Vagina (tissue), 2 donors: ENCODE results near the gene ROPN1L. TPM values are rescaled to one million over a fixed set of nuclear protein-coding genes. Genes with fewer than 3 reads are reported as not detected.
A peak's percentile ranks its signal among the peaks of the same experiment; 100 is the strongest.

ENCODE experiments used
- DNase-seq, 2 donors: peaks; one replicate each; pipeline ENCODE4 v3.0.0-alpha.2; 2017; ENCODE audit errors: extremely low spot score in 2 of 2
- H3K27ac ChIP-seq: fragments of 200-600 bp; sonication (generic); one replicate; pipeline ENCODE4 v1.5.1; 2019
- H3K27me3 ChIP-seq: fragments of 200-600 bp; sonication (generic); one replicate; pipeline ENCODE4 v1.5.1; 2019
- H3K36me3 ChIP-seq, 2 donors: fragments of 200-600 bp; sonication (generic); one replicate each; pipeline ENCODE4 v1.5.1; 2017 to 2019
- H3K4me1 ChIP-seq: fragments of 200-600 bp; sonication (generic); one replicate; pipeline ENCODE4 v1.5.1; 2019
- H3K4me3 ChIP-seq, 2 donors: fragments of 200-600 bp; sonication (generic); 1 replicate in 1 of 2; 2 replicates in 1 of 2; pipeline ENCODE4 v1.5.1; 2016 to 2019
- H3K9me3 ChIP-seq: fragments of 200-600 bp; sonication (generic); one replicate; pipeline ENCODE4 v1.5.1; 2019
- POLR2A ChIP-seq, 2 donors: fragments of 450-650 bp; IDR thresholded peaks; one replicate each; pipeline ENCODE4 v1.6.1; 2017; ENCODE audit warnings: antibody characterized with exemption in 2 of 2, mild to moderate bottlenecking in 2 of 2, moderate library complexity in 2 of 2
- POLR2AphosphoS5 ChIP-seq, 2 donors: sonication (generic); formaldehyde crosslinking; IDR thresholded peaks; one replicate each; pipeline ENCODE4 v1.9.0; 2017; ENCODE audit warnings: antibody characterized with exemption in 2 of 2, mild to moderate bottlenecking in 2 of 2, low read depth in 1 of 2; ENCODE audit not compliant: insufficient read depth in 1 of 2
- intact Hi-C: fragments of 100-400 bp; cut with DNase I; formaldehyde crosslinking; loops from one replicate; pipeline ENCODE4 v1.15.1; 2023
- total RNA-seq: library from RNA; depleted of rRNA; stranded (reverse); fragments of >200 nt; gene quantifications from one replicate; pipeline ENCODE4 v1.2.3, GENCODE V29; 2016
- TF ChIP-seq, protein P1 (sequence below), 3 experiments: fragments of 450-650 bp in 2 of 3; fragments of 200-600 bp in 1 of 3; sonication (generic) in 1 of 3; IDR thresholded peaks; one replicate each; pipeline ENCODE4 v1.5.1; 2017 to 2019; ENCODE audit warnings: antibody characterized with exemption in 3 of 3, mild to moderate bottlenecking in 2 of 3, moderate library complexity in 2 of 3

ROPN1L gene
- total RNA-seq, 1 donor from 2014 or later, result 4.2 TPM

DNA sequence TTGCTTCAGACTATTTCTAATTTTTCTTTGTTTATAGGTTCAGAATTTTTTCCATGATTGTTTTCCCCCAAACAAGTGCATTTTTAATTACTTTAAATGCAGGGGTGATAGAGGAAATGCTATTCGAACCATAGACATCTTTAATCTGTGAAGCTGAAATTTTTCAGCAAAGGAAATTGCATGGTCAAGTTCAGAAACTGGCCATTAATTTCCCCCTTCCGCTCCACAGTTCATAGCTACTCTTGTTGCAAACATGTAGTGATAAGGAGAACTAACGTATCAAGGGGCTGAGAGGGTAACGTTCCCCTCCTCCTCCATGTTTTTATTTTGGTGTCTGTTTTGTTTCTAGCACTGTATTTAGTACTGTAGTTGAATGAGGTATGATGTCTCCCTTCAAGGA, 3.4 kb upstream of the ROPN1L start:
- TF ChIP-seq, protein P1, sequence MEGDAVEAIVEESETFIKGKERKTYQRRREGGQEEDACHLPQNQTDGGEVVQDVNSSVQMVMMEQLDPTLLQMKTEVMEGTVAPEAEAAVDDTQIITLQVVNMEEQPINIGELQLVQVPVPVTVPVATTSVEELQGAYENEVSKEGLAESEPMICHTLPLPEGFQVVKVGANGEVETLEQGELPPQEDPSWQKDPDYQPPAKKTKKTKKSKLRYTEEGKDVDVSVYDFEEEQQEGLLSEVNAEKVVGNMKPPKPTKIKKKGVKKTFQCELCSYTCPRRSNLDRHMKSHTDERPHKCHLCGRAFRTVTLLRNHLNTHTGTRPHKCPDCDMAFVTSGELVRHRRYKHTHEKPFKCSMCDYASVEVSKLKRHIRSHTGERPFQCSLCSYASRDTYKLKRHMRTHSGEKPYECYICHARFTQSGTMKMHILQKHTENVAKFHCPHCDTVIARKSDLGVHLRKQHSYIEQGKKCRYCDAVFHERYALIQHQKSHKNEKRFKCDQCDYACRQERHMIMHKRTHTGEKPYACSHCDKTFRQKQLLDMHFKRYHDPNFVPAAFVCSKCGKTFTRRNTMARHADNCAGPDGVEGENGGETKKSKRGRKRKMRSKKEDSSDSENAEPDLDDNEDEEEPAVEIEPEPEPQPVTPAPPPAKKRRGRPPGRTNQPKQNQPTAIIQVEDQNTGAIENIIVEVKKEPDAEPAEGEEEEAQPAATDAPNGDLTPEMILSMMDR (IDR thresholded peaks at IDR 0.05), result no peak
- no peak for TF ChIP-seq POLR2AphosphoS5 (IDR thresholded peaks at IDR 0.05; ENCODE audit: insufficient read depth in 1 of 2, low read depth in 1 of 2)
- TF ChIP-seq POLR2A (IDR thresholded peaks at IDR 0.05), result no peak
- no peaks in the 10 kb centered on the region for H3K27me3 ChIP-seq
- intact Hi-C loops, result no loop called here
- H3K9me3 ChIP-seq, result no peaks in the 10 kb centered on the region
- H3K36me3 ChIP-seq, result peaks cover 0 to 15% of the 10 kb centered on the region in 2 donors
- H3K27ac ChIP-seq, result no peak overlapping the region
- no peak for DNase-seq
- no peak overlapping the region for H3K4me3 ChIP-seq
- H3K4me1 ChIP-seq, result peaks cover 10% of the 10 kb centered on the region

DNA sequence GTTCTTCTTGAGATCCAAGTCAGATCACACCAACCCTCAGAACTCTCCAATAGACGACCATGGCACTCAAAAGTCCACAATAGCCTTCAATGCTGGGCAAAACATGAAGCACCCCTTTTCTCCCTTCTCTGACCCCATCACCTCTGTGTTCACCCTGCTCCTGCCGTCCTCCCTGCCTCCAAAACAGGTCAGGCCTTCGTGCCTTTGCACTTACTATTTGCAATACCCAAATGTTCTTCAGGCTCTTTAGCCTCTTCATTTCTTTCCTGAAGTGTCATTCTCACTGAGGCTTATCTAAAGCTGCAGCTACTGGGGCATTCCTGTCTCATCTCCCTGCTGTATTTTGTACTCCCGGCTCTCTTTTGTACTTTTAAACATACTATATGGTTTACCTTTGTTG, 2.0 kb upstream of the ROPN1L start:
- peaks cover 10% of the 10 kb centered on the region for H3K4me1 ChIP-seq
- no peak overlapping the region for H3K4me3 ChIP-seq
- peaks cover 0 to under 1% of the 10 kb centered on the region in 2 donors for H3K36me3 ChIP-seq
- H3K9me3 ChIP-seq, result no peaks in the 10 kb centered on the region
- H3K27ac ChIP-seq, result no peak overlapping the region
- no peak for DNase-seq
- TF ChIP-seq POLR2AphosphoS5 (IDR thresholded peaks at IDR 0.05; ENCODE audit: insufficient read depth in 1 of 2, low read depth in 1 of 2), result no peak
- TF ChIP-seq, protein P1 (IDR thresholded peaks at IDR 0.05), result no peak
- no peak for TF ChIP-seq POLR2A (IDR thresholded peaks at IDR 0.05)
- intact Hi-C loops, result no loop called here
- no peaks in the 10 kb centered on the region for H3K27me3 ChIP-seq

DNA sequence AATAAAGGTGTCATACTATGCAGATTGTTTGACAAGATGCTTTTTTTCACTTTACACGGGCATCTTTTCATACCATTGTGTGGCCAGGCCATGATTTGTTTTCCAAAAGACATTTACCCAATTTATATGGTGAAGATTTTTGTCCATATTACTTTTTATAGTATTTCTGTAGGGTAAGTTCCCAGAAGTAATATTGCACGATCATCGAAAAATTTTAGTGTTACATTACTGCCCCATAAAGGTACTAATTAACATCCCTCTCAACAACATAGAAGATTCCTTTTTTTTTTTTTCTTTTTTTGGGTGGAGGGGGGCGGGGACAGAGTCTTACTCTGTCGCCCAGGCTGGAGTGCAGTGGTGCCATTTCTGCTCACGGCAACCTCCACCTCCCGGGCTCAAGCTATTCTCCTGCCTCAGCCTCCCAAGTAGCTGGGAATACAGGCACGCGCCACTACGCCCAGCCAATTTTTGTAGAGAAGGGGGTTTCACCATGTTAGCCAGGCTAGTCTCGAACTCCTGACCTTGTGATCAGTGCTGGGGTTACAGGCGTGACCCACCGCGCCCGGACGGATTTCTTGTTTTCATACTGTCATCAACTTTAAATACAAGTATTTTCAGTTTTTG, 1.2 kb upstream of the ROPN1L start:
- H3K9me3 ChIP-seq, result no peaks in the 10 kb centered on the region
- no peaks in the 10 kb centered on the region for H3K36me3 ChIP-seq
- H3K27ac ChIP-seq, result no peak overlapping the region
- intact Hi-C loops, result no loop called here
- H3K4me3 ChIP-seq, result peak overlapping the region; percentile 50 to 62
- no peak for DNase-seq
- H3K4me1 ChIP-seq, result peaks cover 10% of the 10 kb centered on the region
- no peaks in the 10 kb centered on the region for H3K27me3 ChIP-seq
- no peak for TF ChIP-seq POLR2AphosphoS5 (IDR thresholded peaks at IDR 0.05; ENCODE audit: insufficient read depth in 1 of 2, low read depth in 1 of 2)
- TF ChIP-seq, protein P1 (IDR thresholded peaks at IDR 0.05), result no peak
- no peak for TF ChIP-seq POLR2A (IDR thresholded peaks at IDR 0.05)

DNA sequence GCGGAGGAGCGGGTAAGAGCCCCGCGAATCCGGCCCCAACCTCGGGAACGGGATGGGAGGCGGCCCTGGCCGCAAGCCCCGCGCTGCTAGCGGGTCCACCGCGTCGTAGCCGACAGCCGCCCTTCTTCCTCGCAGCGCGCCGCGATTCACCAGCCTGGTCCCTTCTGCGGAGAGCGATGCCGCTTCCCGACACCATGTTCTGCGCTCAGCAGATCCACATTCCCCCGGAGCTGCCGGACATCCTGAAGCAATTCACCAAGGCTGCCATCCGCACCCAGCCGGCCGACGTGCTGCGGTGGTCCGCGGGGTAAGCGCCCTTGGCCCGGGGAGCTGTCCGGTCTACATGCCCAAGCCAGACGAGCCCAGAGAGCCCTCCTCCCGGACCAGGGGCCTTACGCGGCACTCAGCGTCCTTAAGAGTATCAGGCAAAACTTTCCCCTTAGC, 335 bp downstream of the ROPN1L start:
- intact Hi-C loops, result no loop called here
- Histone ChIP-seq H3K36me3 (no peaks in the 10 kb centered on the region), H3K4me1 (peaks cover 10% of the 10 kb centered on the region), H3K27ac (peak overlapping the region; percentile 76), H3K27me3 (no peaks in the 10 kb centered on the region), H3K9me3 (no peaks in the 10 kb centered on the region), H3K4me3 (peak overlapping the region; percentile 50 to 62)
- DNase-seq, result no peak
- TF ChIP-seq POLR2AphosphoS5 (IDR thresholded peaks at IDR 0.05; ENCODE audit: insufficient read depth in 1 of 2, low read depth in 1 of 2) (no peak), POLR2A (IDR thresholded peaks at IDR 0.05) (no peak)
- TF ChIP-seq, protein P1 (IDR thresholded peaks at IDR 0.05), result no peak

DNA sequence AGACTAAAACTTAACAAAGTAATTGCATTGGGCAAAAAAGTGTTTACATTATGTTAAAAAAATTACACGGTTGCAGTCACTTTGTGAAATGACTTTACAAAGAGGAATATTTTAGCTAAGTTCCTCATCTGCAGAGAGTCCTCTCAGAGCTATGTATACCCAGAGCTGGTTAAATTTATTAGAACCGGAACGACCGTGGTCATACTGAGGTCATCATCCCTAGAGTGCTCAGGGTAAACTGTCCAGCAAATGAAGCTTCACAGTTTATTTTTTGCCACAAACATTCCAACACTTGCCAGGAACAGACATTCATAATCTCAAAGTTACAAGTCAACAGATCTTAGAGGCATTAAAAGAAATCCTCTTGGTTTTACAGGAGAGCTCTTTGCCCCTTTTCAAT, 897 bp downstream of the ROPN1L start:
- DNase-seq, result no peak

More for the DNA sequence above, 897 bp downstream of the ROPN1L start:
- H3K4me1 ChIP-seq, result peaks cover 10% of the 10 kb centered on the region
- no peaks in the 10 kb centered on the region for H3K9me3 ChIP-seq
- intact Hi-C loops, result no loop called here
- no peaks in the 10 kb centered on the region for H3K36me3 ChIP-seq
- H3K4me3 ChIP-seq, result peak overlapping the region; percentile 50 to 62
- no peaks in the 10 kb centered on the region for H3K27me3 ChIP-seq
- no peak for TF ChIP-seq POLR2AphosphoS5 (IDR thresholded peaks at IDR 0.05; ENCODE audit: insufficient read depth in 1 of 2, low read depth in 1 of 2)
- no peak for TF ChIP-seq POLR2A (IDR thresholded peaks at IDR 0.05)
- TF ChIP-seq, protein P1 (IDR thresholded peaks at IDR 0.05), result no peak
- no peak overlapping the region for H3K27ac ChIP-seq
